HCT116 (cell line): ENCODE data around the gene CIT. TPM values are rescaled to one million over a fixed set of nuclear protein-coding genes. Genes with fewer than 3 reads are reported as not detected.
"Not testable (repeated sequence)": the region's sequence is repeated elsewhere in the genome, so short reads cannot be mapped to it uniquely, and the experiment has no call there.

Experiments used
- ATAC-seq: fragments of 200-7000 bp; cut with Tn5 transposase; 2 replicates; pipeline ENCODE4 v1.9.1; 2020; ENCODE audit warnings: mild to moderate bottlenecking, moderate library complexity
- BruUV-seq: library from RNA; stranded (reverse); fragments of 400-500 nt; replicated peaks from 2 replicates; lab custom pipeline; 2021; lab: Mats Ljungman, UMichigan
- CTCF ChIA-PET: fragments of 300-600 bp; sonication (Branson Sonifier 250); formaldehyde crosslinking; loops from one replicate; lab custom pipeline; 2021; ENCODE audit warnings: antibody characterized with exemption; lab: Charles Lee
- POLR2A ChIA-PET: fragments of 300-600, 350-600 bp; sonication (Branson Sonifier 250); formaldehyde crosslinking; loops from one replicate; lab custom pipeline; 2021; ENCODE audit warnings: antibody characterized with exemption; lab: Charles Lee
- RAD21 ChIA-PET, 2 experiments: fragments of 300-600 bp; sonication (Branson Sonifier 250); formaldehyde crosslinking; loops; one replicate each; lab custom pipeline; 2023; ENCODE audit warnings: low total read pairs in 2 of 2; ENCODE audit not compliant: uncharacterized antibody in 2 of 2, unreplicated experiment in 2 of 2, low non-redundant PET in 1 of 2; lab: Charles Lee
- DNase-seq: peaks from one replicate; pipeline ENCODE4 v3.0.0-alpha.2; 2010; ENCODE audit warnings: low read depth, low spot score
- H2AFZ ChIP-seq: fragments of 200-600 bp; shearing (Covaris generic), sonication (generic); 2 replicates; pipeline ENCODE4 v1.6.1; 2017; ENCODE audit warnings: low read depth, mixed run types, mixed read lengths, antibody characterized with exemption, low read length; ENCODE audit not compliant: poor library complexity, severe bottlenecking
- H3K27ac ChIP-seq: 2 replicates; pipeline ENCODE4 v1.5.1; 2012; ENCODE audit warnings: low read depth, low read length
- H3K27me3 ChIP-seq: fragments of 200-600 bp; sonication (generic); 2 replicates; pipeline ENCODE4 v1.6.1; 2016; ENCODE audit warnings: mixed run types, low read length, mixed read lengths; ENCODE audit not compliant: insufficient read depth
- H3K36me3 ChIP-seq, 2 experiments: fragments of 200-500 bp in 1 of 2; fragments of 200-600 bp in 1 of 2; sonication (Bioruptor generic) in 1 of 2; sonication (generic) in 1 of 2; 2 replicates each; pipeline versions ENCODE4 v1.5.1 to v1.6.1; 2014 to 2016; ENCODE audit warnings: low read length in 2 of 2, inconsistent platforms in 1 of 2, mixed read lengths in 1 of 2, mixed run types in 1 of 2; ENCODE audit not compliant: insufficient read depth in 2 of 2, control insufficient read depth in 1 of 2
- H3K4me1 ChIP-seq, 2 experiments: fragments of 200-600 bp in 1 of 2; sonication (generic) in 1 of 2; 2 replicates each; pipeline versions ENCODE4 v1.5.1 to v1.6.1; 2012 to 2017; ENCODE audit warnings: low read length in 2 of 2, inconsistent platforms in 1 of 2, mild to moderate bottlenecking in 1 of 2, mixed read lengths in 1 of 2, mixed run types in 1 of 2, moderate library complexity in 1 of 2; ENCODE audit not compliant: insufficient read depth in 2 of 2, control insufficient read depth in 1 of 2
- H3K4me2 ChIP-seq: fragments of 200-600 bp; sonication (generic); 2 replicates; pipeline ENCODE4 v1.6.1; 2017; ENCODE audit warnings: mixed run types, low read length, mixed read lengths
- H3K4me3 ChIP-seq, 2 experiments: fragments of 200-600 bp in 1 of 2; sonication (generic) in 1 of 2; replicated peaks in 1 of 2; 2 replicates each; pipeline ENCODE4 v1.5.1; 2011 to 2016; ENCODE audit warnings: low read length in 2 of 2, control low read depth in 1 of 2, low read depth in 1 of 2, mild to moderate bottlenecking in 1 of 2, mixed read lengths in 1 of 2, mixed run types in 1 of 2
- H3K79me2 ChIP-seq: fragments of 200-600 bp; sonication (generic); 2 replicates; pipeline ENCODE4 v1.6.1; 2017; ENCODE audit warnings: mild to moderate bottlenecking, mixed run types, low read length, moderate library complexity, mixed read lengths; ENCODE audit not compliant: insufficient read depth
- H3K9ac ChIP-seq: fragments of 200-600 bp; sonication (generic); 2 replicates; pipeline ENCODE4 v1.6.1; 2016; ENCODE audit warnings: low read length, mixed read lengths
- H3K9me2 ChIP-seq: fragments of 200-600 bp; sonication (generic), shearing (Covaris generic); 2 replicates; pipeline ENCODE4 v1.6.1; 2017; ENCODE audit warnings: mixed run types, mild to moderate bottlenecking, moderate library complexity; ENCODE audit not compliant: insufficient read depth
- H3K9me3 ChIP-seq, 2 experiments: fragments of 200-500 bp in 1 of 2; fragments of 200-600 bp in 1 of 2; sonication (Bioruptor generic) in 1 of 2; sonication (generic) in 1 of 2; 2 replicates each; pipeline ENCODE4 v1.6.1; 2014 to 2017; ENCODE audit warnings: low read length in 2 of 2, mixed read lengths in 2 of 2, inconsistent platforms in 1 of 2, low read depth in 1 of 2, mild to moderate bottlenecking in 1 of 2, mixed run types in 1 of 2, moderate library complexity in 1 of 2; ENCODE audit not compliant: control insufficient read depth in 1 of 2, insufficient read depth in 1 of 2
- H4K20me1 ChIP-seq: fragments of 200-600 bp; sonication (generic), shearing (Covaris generic); 2 replicates; pipeline ENCODE4 v1.6.1; 2017; ENCODE audit warnings: mixed run types, mild to moderate bottlenecking, moderate library complexity; ENCODE audit not compliant: insufficient read depth
- CTCF ChIP-seq, 3 experiments: fragments of 200-600 bp in 1 of 3; sonication (generic) in 1 of 3; IDR thresholded peaks in 2 of 3; conservative IDR thresholded peaks in 1 of 3; 2 replicates each; pipeline ENCODE4 v1.5.1; 2012 to 2017; ENCODE audit warnings: low read depth in 2 of 3, low read length in 2 of 3, antibody characterized with exemption in 1 of 3, borderline replicate concordance in 1 of 3, control low read depth in 1 of 3, mild to moderate bottlenecking in 1 of 3, mixed read lengths in 1 of 3, mixed run types in 1 of 3, moderate library complexity in 1 of 3; ENCODE audit not compliant: insufficient read depth in 1 of 3
- EZH2 ChIP-seq: fragments of 200-600 bp; sonication (generic); IDR thresholded peaks from 2 replicates; pipeline ENCODE4 v1.6.1; 2017; ENCODE audit warnings: antibody characterized with exemption, mixed run types
- RAD21 ChIP-seq: IDR thresholded peaks from 2 replicates; pipeline ENCODE4 v1.6.1; 2012; ENCODE audit warnings: low read depth, mild to moderate bottlenecking
- SIN3A ChIP-seq: IDR thresholded peaks from 2 replicates; pipeline ENCODE4 v1.6.1; 2012; ENCODE audit warnings: low read depth
- intact Hi-C: fragments of 100-400 bp; cut with micrococcal nuclease; formaldehyde crosslinking; loops from 2 replicates; pipeline ENCODE4 v1.10.0; 2022
- total RNA-seq: library from RNA; stranded (reverse); gene quantifications from one replicate; pipeline ENCODE4 v1.2.1, GENCODE V29; 2021; ENCODE audit not compliant: unreplicated experiment

Gene CIT
- total RNA-seq, 1 experiment from 2014 or later = 54.2 TPM

- CTCF ChIA-PET = interaction anchor here (1.5 kb wide), 1 partner anchor 9 kb away, joined by 4 read pairs; the partner anchor contains the start of gene PRKAB1
- Histone ChIP-seq H3K9ac (no peak overlapping the region), H3K9me3 (no peaks in the 10 kb centered on the region), H3K79me2 (no peaks in the 10 kb centered on the region), H4K20me1 (no peaks in the 10 kb centered on the region), H3K4me1 (no peaks in the 10 kb centered on the region), H2AFZ (peak overlapping the region; percentile 67), H3K36me3 (no peaks in the 10 kb centered on the region), H3K4me3 (no peak overlapping the region), H3K4me2 (no peak overlapping the region), H3K27me3 (peaks cover 4% of the 10 kb centered on the region; the same call in 1 of the 2 replicates), H3K27ac (no peak overlapping the region), H3K9me2 (no peaks in the 10 kb centered on the region)
- intact Hi-C loops = no loop called here
- TF ChIP-seq RAD21 (peak; percentile 54), CTCF (IDR thresholded peaks at IDR 0.05 in 2 of 3, conservative IDR thresholded peaks at IDR 0.05 in 1 of 3; ENCODE audit: borderline replicate concordance in 1 of 3, insufficient read depth in 1 of 3, low read depth in 2 of 3, low read length in 2 of 3) (peak; percentile 59 to 87 (median 84)), SIN3A (no peak), EZH2 (no peak)
- no TSS peak for BruUV-seq
- POLR2A ChIA-PET = no interaction called here
- RAD21 ChIA-PET = no interaction called here
- DNase-seq (no peak), ATAC-seq (peak; percentile 69)
These were observed 217.7 kb downstream of the CIT start for GRCh38 chr12:119659289-119659897.

GRCh38 chr12:119658166-119658565, 219.0 kb downstream of the CIT start:
- H3K27me3 ChIP-seq, RAD21 ChIA-PET, BruUV-seq, H3K79me2 ChIP-seq, H4K20me1 ChIP-seq, H3K4me1 ChIP-seq, H3K9me2 ChIP-seq, H3K27ac ChIP-seq, H3K9me3 ChIP-seq, DNase-seq, H3K4me2 ChIP-seq, H3K4me3 ChIP-seq, POLR2A ChIA-PET, ATAC-seq, H3K9ac ChIP-seq, H2AFZ ChIP-seq, H3K36me3 ChIP-seq, intact Hi-C loops: not testable (repeated sequence)
- CTCF ChIA-PET = interaction anchor here (1.0 to 1.5 kb wide), 2 partner anchors 10 to 123 kb away, joined by 4 read pairs; partner anchors contain the start of gene PRKAB1
- peak; percentile 23 for TF ChIP-seq RAD21

- DNase-seq, H3K9me2 ChIP-seq, H2AFZ ChIP-seq, CTCF ChIA-PET, H3K9me3 ChIP-seq, H3K4me2 ChIP-seq, H3K4me1 ChIP-seq, H3K27me3 ChIP-seq, ATAC-seq, RAD21 ChIA-PET, H3K79me2 ChIP-seq, H3K4me3 ChIP-seq, POLR2A ChIA-PET, H4K20me1 ChIP-seq, H3K27ac ChIP-seq, BruUV-seq, H3K9ac ChIP-seq, H3K36me3 ChIP-seq, intact Hi-C loops: not testable (repeated sequence)
These were observed 220.1 kb downstream of the CIT start for GRCh38 chr12:119657001-119657400.
